Ascending aorta (tissue), 2 donors: ENCODE measurements around the gene KRTAP15-1. TPM values are rescaled to one million over a fixed set of nuclear protein-coding genes. Genes with fewer than 3 reads are reported as not detected.

ENCODE experiments used
- DNase-seq, 2 donors: peaks; one replicate each; pipeline ENCODE4 v3.0.0-alpha.2; 2019; ENCODE audit warnings: low spot score in 2 of 2
- H3K27ac ChIP-seq, 2 donors: fragments of 200-600 bp; sonication (generic); one replicate each; pipeline ENCODE4 v1.5.1; 2016 to 2017; ENCODE audit warnings: mild to moderate bottlenecking in 1 of 2
- H3K27me3 ChIP-seq: fragments of 200-600 bp; sonication (generic); one replicate; pipeline ENCODE4 v1.5.1; 2017
- H3K36me3 ChIP-seq, 2 donors: fragments of 200-600 bp; sonication (generic); one replicate each; pipeline ENCODE4 v1.5.1; 2016
- H3K4me1 ChIP-seq, 2 donors: fragments of 200-600 bp; sonication (generic); one replicate each; pipeline ENCODE4 v1.5.1; 2016 to 2017; ENCODE audit warnings: mild to moderate bottlenecking in 1 of 2
- H3K4me3 ChIP-seq, 2 donors: fragments of 200-600 bp; sonication (generic); one replicate each; pipeline ENCODE4 v1.5.1; 2016 to 2017; ENCODE audit warnings: mild to moderate bottlenecking in 1 of 2
- H3K9me3 ChIP-seq, 2 donors: fragments of 200-600 bp; sonication (generic); one replicate each; pipeline ENCODE4 v1.5.1; 2016
- CTCF ChIP-seq, 3 experiments: fragments of 200-600 bp in 2 of 3; fragments of 450-650 bp in 1 of 3; sonication (generic) in 2 of 3; IDR thresholded peaks; one replicate each; pipeline ENCODE4 v1.5.1; 2016 to 2019; ENCODE audit warnings: antibody characterized with exemption in 3 of 3, mild to moderate bottlenecking in 1 of 3, moderate library complexity in 1 of 3
- intact Hi-C: fragments of 100-400 bp; cut with DNase I; formaldehyde crosslinking; loops from one replicate; pipeline ENCODE4 v1.15.1; 2023
- total RNA-seq: library from RNA; depleted of rRNA; stranded (reverse); fragments of >200 nt; gene quantifications from one replicate; pipeline ENCODE4 v1.1.0, GENCODE V29; 2016

The KRTAP15-1 gene
- total RNA-seq, 1 donor from 2014 or later: not detected

DNA sequence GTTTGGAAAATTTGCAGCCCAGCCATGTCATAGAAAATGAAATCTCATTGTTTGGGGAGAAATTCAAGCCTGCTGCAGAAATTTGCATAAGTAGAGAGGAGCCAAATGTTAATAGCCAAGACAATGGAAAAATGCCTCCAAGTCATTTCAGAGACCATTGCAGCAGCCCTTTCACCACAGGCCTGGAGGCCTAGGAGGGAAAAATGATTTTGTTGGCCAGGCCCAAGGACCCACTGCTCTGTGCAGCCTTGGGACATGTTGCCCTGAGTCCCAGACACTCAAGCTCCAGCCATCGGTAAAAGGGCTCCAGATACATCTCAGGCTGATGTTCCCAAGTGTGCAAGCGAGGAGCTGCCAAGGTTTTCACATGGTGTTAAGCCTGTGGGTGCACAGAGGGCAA lies 46.1 kb downstream of the KRTAP15-1 start:
- Histone ChIP-seq H3K4me3 (no peak overlapping the region), H3K9me3 (no peaks in the 10 kb centered on the region), H3K36me3 (no peaks in the 10 kb centered on the region), H3K27ac (no peak overlapping the region), H3K4me1 (no peaks in the 10 kb centered on the region), H3K27me3 (no peaks in the 10 kb centered on the region)
- intact Hi-C loops: no loop called here
- no peak for DNase-seq
- no peak for TF ChIP-seq CTCF (IDR thresholded peaks at IDR 0.05)

GRCh38 chr21:30487336-30487735 lies 47.3 kb downstream of the KRTAP15-1 start, which contains the start of gene KRTAP19-2:
KRTAP19-2 (minus strand) TSS chr21:30487436; CDS start chr21:30487348, 88 bp downstream.
- intact Hi-C loops: no loop called here

More at GRCh38 chr21:30487336-30487735, 47.3 kb downstream of the KRTAP15-1 start, which contains the start of gene KRTAP19-2:
- Histone ChIP-seq H3K27me3 (no peaks in the 10 kb centered on the region), H3K4me1 (no peaks in the 10 kb centered on the region), H3K4me3 (no peak within 1 kb of the TSS), H3K36me3 (no peaks in the 10 kb centered on the region), H3K9me3 (no peaks in the 10 kb centered on the region), H3K27ac (no peak within 1 kb of the TSS)
- DNase-seq: no peak
- no peak for TF ChIP-seq CTCF (IDR thresholded peaks at IDR 0.05)

Other genes with a start within 250 kb of the KRTAP15-1 start
- gene CLDN8, start 224.2 kb upstream of the KRTAP15-1 start, total RNA-seq: not detected
- gene KRTAP24-1, start 157.3 kb upstream of the KRTAP15-1 start, total RNA-seq: not detected
- not detected for gene KRTAP25-1, start 150.8 kb upstream of the KRTAP15-1 start, total RNA-seq
- not detected for gene KRTAP26-1, start 120.0 kb upstream of the KRTAP15-1 start, total RNA-seq
- gene KRTAP27-1, start 102.6 kb upstream of the KRTAP15-1 start, total RNA-seq: not detected
- gene KRTAP23-1, start 91.7 kb upstream of the KRTAP15-1 start, total RNA-seq: not detected
- not detected for gene KRTAP13-2, start 68.0 kb upstream of the KRTAP15-1 start, total RNA-seq
- not detected for gene KRTAP13-1, start 44.2 kb upstream of the KRTAP15-1 start, total RNA-seq
- not detected for gene KRTAP13-3, start 14.3 kb upstream of the KRTAP15-1 start, total RNA-seq
- not detected for gene KRTAP13-4, start 10.1 kb upstream of the KRTAP15-1 start, total RNA-seq
- not detected for gene KRTAP19-1, start 40.1 kb downstream of the KRTAP15-1 start, total RNA-seq
- not detected for gene KRTAP19-2, start 47.2 kb downstream of the KRTAP15-1 start, total RNA-seq
- gene KRTAP19-3, start 51.7 kb downstream of the KRTAP15-1 start, total RNA-seq: not detected
- gene KRTAP19-4, start 56.9 kb downstream of the KRTAP15-1 start, total RNA-seq: not detected
- not detected for gene KRTAP19-5, start 61.9 kb downstream of the KRTAP15-1 start, total RNA-seq
- gene KRTAP19-6, start 101.6 kb downstream of the KRTAP15-1 start, total RNA-seq: not detected
- gene KRTAP19-7, start 121.0 kb downstream of the KRTAP15-1 start, total RNA-seq: not detected
- not detected for gene KRTAP22-2, start 150.1 kb downstream of the KRTAP15-1 start, total RNA-seq
- gene KRTAP6-3, start 152.2 kb downstream of the KRTAP15-1 start, total RNA-seq: not detected
- gene KRTAP6-2, start 158.6 kb downstream of the KRTAP15-1 start, total RNA-seq: not detected
- not detected for gene KRTAP22-1, start 160.8 kb downstream of the KRTAP15-1 start, total RNA-seq
- not detected for gene KRTAP6-1, start 173.7 kb downstream of the KRTAP15-1 start, total RNA-seq
- not detected for gene KRTAP20-1, start 176.2 kb downstream of the KRTAP15-1 start, total RNA-seq
- gene KRTAP20-4, start 180.4 kb downstream of the KRTAP15-1 start, total RNA-seq: not detected
- gene KRTAP20-2, start 194.9 kb downstream of the KRTAP15-1 start, total RNA-seq: not detected
- gene KRTAP20-3, start 202.6 kb downstream of the KRTAP15-1 start, total RNA-seq: not detected